Measurements from ENCODE around the gene HPSE.

HPSE gene

DNA sequence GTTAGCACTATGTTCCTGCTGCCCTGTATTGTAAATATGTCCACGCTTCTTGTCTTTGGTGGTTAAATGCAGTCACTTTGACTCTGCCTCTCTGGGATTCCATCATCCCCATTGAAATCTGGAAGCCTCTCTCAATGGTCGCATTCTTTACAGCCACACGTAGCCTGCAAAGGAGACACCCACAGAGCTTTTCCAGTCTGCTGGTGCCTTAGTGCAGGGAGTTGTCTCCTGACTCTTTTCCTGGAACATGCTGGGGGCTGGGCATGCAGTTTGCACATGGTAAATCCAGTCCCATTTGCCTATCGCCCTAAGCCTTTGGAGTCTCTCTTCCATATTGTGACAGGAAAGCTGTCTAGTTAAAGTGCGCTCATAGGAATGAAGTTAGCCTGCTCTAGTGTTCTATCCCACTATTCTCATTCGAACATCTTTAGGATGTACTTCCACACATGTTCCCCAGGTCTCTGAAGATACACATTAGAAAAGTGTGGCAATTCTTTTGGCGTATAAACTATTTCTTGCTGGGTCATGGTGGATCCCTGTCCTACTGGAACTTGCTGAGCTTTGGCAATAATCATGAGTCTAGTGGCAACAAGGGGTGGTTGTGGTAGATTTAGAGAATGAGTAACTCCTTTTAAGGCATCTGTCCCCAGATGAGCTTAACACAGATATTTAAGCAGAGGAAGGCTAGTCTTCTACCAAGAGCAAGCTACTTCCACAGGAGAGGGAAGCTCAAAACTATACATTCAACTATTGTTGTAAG is 83.8 kb downstream of the HPSE start:
- Mint-ChIP-seq H3K4me3 (no peak overlapping the region), H3K27me3 (no peaks in the 10 kb centered on the region), H3K36me3 (ENCODE audit: insufficient read depth) (peaks cover 1% of the 10 kb centered on the region), H3K9me3 (no peaks in the 10 kb centered on the region), H3K4me1 (peaks cover 33% of the 10 kb centered on the region), H3K27ac (ENCODE audit: low read depth) (no peak overlapping the region)
- no peak for DNase-seq (ENCODE audit: low spot score in 2 of 2)
- no peak for ATAC-seq (replicated peaks; ENCODE audit: extremely low read depth, poor library complexity, severe bottlenecking)

DNA sequence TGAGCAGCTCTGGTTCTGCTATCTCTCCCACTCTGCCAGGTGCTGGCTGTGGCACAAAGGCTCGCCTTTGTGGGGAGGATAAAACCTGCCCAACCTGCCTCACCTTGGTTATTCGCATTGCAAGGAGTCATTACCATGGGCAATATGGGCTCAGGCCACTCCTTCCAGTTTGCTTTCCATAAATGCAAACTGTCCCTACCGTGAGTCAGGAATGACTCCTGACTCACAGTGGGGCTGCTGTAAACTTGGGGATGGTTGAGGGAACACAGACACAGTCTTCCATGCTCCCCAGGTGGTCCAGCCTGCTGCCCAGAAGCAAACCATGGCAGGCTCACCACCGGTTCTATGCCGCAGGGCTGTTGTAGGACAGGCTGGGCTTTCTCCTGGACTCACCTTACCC is 86.2 kb downstream of the HPSE start:
- H3K27me3 Mint-ChIP-seq: no peaks in the 10 kb centered on the region
- H3K4me1 Mint-ChIP-seq: peaks cover 37% of the 10 kb centered on the region
- peaks cover 1% of the 10 kb centered on the region for H3K36me3 Mint-ChIP-seq (ENCODE audit: insufficient read depth)
- H3K4me3 Mint-ChIP-seq: no peak overlapping the region
- no peaks in the 10 kb centered on the region for H3K9me3 Mint-ChIP-seq
- no peak overlapping the region for H3K27ac Mint-ChIP-seq (ENCODE audit: low read depth)
- no peak for ATAC-seq (replicated peaks; ENCODE audit: extremely low read depth, poor library complexity, severe bottlenecking)
- no peak for DNase-seq (ENCODE audit: low spot score in 2 of 2)

DNA sequence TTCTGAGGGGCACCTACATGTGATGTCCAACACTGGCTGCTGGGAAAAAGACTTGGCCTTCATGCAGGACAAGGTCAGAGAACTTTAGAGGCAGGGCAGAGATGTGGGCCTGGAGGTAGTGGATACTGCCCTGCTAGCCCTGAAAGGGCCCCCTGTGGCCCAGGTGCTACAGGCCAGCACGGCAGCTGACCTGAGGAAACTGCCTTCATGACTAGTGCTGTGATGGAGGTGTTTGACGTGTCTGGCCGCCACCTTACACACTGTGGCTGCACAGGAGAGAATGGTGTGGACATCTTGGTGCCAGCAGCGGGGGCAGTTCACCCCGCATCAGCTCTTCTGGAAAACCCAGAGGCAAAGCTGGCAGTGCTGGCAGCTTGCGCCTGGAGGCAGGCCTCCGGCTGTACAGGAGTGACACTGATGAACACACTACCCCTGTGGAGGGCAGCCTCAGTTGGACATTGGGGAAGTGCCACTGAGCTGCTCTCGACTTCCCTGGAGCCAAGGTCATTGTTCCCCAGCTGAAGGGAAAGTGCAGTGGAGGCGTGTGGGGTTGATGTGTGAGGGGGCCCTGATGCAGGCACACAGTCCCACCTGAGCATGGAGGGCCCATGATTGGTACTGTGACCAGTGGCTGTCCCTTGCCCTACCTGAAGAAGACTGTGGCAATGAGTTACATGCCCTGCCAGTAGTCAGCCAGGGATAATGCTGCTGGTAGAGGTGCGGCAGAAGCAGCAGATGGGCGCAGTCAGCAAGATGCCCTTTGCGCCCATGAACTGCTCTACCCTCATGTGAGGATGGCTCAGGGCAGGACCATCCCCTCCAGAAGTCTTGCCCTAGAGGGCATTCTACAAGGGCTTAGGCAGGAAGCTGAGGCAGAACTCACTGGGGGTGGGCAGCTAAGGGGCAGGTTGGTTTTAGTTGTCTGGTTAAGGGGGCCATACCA is 87.0 kb downstream of the HPSE start:
- no peak overlapping the region for H3K27ac Mint-ChIP-seq (ENCODE audit: low read depth)
- no peaks in the 10 kb centered on the region for H3K27me3 Mint-ChIP-seq
- peaks cover 35% of the 10 kb centered on the region for H3K4me1 Mint-ChIP-seq
- no peak overlapping the region for H3K4me3 Mint-ChIP-seq
- no peak for ATAC-seq (replicated peaks; ENCODE audit: extremely low read depth, poor library complexity, severe bottlenecking)
- no peaks in the 10 kb centered on the region for H3K9me3 Mint-ChIP-seq
- peaks cover 1% of the 10 kb centered on the region for H3K36me3 Mint-ChIP-seq (ENCODE audit: insufficient read depth)
- DNase-seq (ENCODE audit: low spot score in 2 of 2): no peak
